A673 (cell line): ENCODE measurements around the gene CTRL. TPM values are rescaled to one million over a fixed set of nuclear protein-coding genes. Genes with fewer than 3 reads are reported as not detected.
A peak's percentile ranks its signal among the peaks of the same experiment; 100 is the strongest.

ENCODE experiments used
- BruUV-seq: library from RNA; stranded (reverse); fragments of 400-500 nt; replicated peaks from 2 replicates; lab custom pipeline; 2021; lab: Mats Ljungman, UMichigan
- CTCF ChIA-PET: fragments of 300-600 bp; sonication (Branson Sonifier 250); formaldehyde crosslinking; loops from one replicate; lab custom pipeline; 2022; ENCODE audit warnings: antibody characterized with exemption; lab: Charles Lee
- POLR2A ChIA-PET: fragments of 300-600 bp; sonication (Branson Sonifier 250); formaldehyde crosslinking; loops from one replicate; lab custom pipeline; 2022; ENCODE audit warnings: antibody characterized with exemption; ENCODE audit not compliant: low non-redundant PET; lab: Charles Lee
- DNase-seq: peaks from one replicate; pipeline ENCODE4 v3.0.0-alpha.2; 2015; ENCODE audit warnings: low spot score
- H3K27ac ChIP-seq: fragments of 200-600 bp; sonication (generic); 2 replicates; pipeline ENCODE4 v1.5.1; 2016; ENCODE audit warnings: mixed run types, low read depth, mild to moderate bottlenecking, mixed read lengths, antibody characterized with exemption, low read length; ENCODE audit not compliant: poor library complexity, severe bottlenecking
- H3K27me3 ChIP-seq: fragments of 200-600 bp; sonication (generic); replicated peaks from 2 replicates; pipeline ENCODE4 v1.6.1; 2017; ENCODE audit warnings: mixed run types, low read depth, mild to moderate bottlenecking, mixed read lengths, antibody characterized with exemption, low read length; ENCODE audit not compliant: insufficient read depth, poor library complexity
- H3K36me3 ChIP-seq: fragments of 200-600 bp; sonication (generic); 2 replicates; pipeline ENCODE4 v1.6.1; 2016; ENCODE audit warnings: mixed run types, mild to moderate bottlenecking, mixed read lengths, antibody characterized with exemption, low read length; ENCODE audit not compliant: insufficient read depth, poor library complexity, severe bottlenecking
- H3K4me1 ChIP-seq: fragments of 200-600 bp; sonication (generic); 2 replicates; pipeline ENCODE4 v1.6.1; 2017; ENCODE audit warnings: mixed run types, mild to moderate bottlenecking, mixed read lengths, antibody characterized with exemption, low read length; ENCODE audit not compliant: insufficient read depth, poor library complexity, severe bottlenecking
- H3K4me3 ChIP-seq: fragments of 200-600 bp; sonication (generic); 2 replicates; pipeline ENCODE4 v1.5.1; 2016; ENCODE audit warnings: low read depth, mixed run types, mild to moderate bottlenecking, mixed read lengths, low read length; ENCODE audit not compliant: poor library complexity, severe bottlenecking
- H3K9me3 ChIP-seq: fragments of 200-600 bp; sonication (generic); 2 replicates; pipeline ENCODE4 v1.6.1; 2016; ENCODE audit warnings: mixed run types, low read depth, mild to moderate bottlenecking, mixed read lengths, antibody characterized with exemption, low read length; ENCODE audit not compliant: poor library complexity, severe bottlenecking
- EZH2 ChIP-seq: fragments of 200-600 bp; sonication (generic); IDR thresholded peaks from 2 replicates; pipeline ENCODE4 v1.6.1; 2017; ENCODE audit warnings: borderline replicate concordance, low read depth, mild to moderate bottlenecking, mixed read lengths, antibody characterized with exemption, low read length; ENCODE audit not compliant: poor library complexity, severe bottlenecking
- intact Hi-C: fragments of 100-400 bp; cut with micrococcal nuclease; formaldehyde crosslinking; loops from one replicate; pipeline ENCODE4 v1.10.0; 2022; ENCODE audit not compliant: unreplicated experiment
- total RNA-seq: library from RNA; stranded (reverse); gene quantifications from 2 replicates; pipeline ENCODE4 v1.2.3, GENCODE V29; 2021
- TF ChIP-seq, protein P1 (sequence below): fragments of 300-800, 200-600 bp; sonication (generic); conservative IDR thresholded peaks from 2 replicates; pipeline ENCODE4 v1.5.1; 2017; ENCODE audit warnings: low read depth, mild to moderate bottlenecking, antibody characterized with exemption, low read length, moderate library complexity, mixed read lengths

CTRL gene
- total RNA-seq, 1 experiment from 2014 or later, result 2.9 TPM

DNA sequence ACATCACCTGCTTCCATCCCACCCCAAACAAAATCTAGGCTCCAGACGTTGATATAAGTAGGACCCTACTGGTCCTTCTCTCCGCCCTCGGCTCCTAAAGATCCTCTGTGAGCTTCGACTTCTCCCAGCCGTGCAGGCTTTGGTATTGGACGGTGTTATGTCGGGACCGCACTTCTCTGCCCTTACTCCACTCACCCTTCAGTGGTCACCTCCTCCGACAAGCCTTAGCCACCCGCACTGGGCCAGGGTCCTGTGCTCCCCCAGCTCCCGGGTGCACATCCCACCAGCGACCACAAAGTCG, 3.4 kb upstream of the CTRL start:
- intact Hi-C loops, result no loop called here
- H3K9me3 ChIP-seq, result no peaks in the 10 kb centered on the region
- POLR2A ChIA-PET, result no interaction called here
- CTCF ChIA-PET, result interaction anchor here (0.7 to 1.5 kb wide), 3 partner anchors 9 to 89 kb away, joined by 3 to 7 read pairs (median 3); partner anchors contain the start of gene NRN1L
- peak overlapping the region; percentile 85 for H3K4me3 ChIP-seq
- no peak for DNase-seq
- no peaks in the 10 kb centered on the region for H3K27me3 ChIP-seq
- H3K4me1 ChIP-seq, result peaks cover 16% of the 10 kb centered on the region
- H3K36me3 ChIP-seq, result peaks cover 3% of the 10 kb centered on the region
- H3K27ac ChIP-seq, result peak overlapping the region; percentile 48
- no TSS peak for BruUV-seq
- TF ChIP-seq EZH2, result no peak
- TF ChIP-seq, protein P1, sequence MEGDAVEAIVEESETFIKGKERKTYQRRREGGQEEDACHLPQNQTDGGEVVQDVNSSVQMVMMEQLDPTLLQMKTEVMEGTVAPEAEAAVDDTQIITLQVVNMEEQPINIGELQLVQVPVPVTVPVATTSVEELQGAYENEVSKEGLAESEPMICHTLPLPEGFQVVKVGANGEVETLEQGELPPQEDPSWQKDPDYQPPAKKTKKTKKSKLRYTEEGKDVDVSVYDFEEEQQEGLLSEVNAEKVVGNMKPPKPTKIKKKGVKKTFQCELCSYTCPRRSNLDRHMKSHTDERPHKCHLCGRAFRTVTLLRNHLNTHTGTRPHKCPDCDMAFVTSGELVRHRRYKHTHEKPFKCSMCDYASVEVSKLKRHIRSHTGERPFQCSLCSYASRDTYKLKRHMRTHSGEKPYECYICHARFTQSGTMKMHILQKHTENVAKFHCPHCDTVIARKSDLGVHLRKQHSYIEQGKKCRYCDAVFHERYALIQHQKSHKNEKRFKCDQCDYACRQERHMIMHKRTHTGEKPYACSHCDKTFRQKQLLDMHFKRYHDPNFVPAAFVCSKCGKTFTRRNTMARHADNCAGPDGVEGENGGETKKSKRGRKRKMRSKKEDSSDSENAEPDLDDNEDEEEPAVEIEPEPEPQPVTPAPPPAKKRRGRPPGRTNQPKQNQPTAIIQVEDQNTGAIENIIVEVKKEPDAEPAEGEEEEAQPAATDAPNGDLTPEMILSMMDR, result no peak

DNA sequence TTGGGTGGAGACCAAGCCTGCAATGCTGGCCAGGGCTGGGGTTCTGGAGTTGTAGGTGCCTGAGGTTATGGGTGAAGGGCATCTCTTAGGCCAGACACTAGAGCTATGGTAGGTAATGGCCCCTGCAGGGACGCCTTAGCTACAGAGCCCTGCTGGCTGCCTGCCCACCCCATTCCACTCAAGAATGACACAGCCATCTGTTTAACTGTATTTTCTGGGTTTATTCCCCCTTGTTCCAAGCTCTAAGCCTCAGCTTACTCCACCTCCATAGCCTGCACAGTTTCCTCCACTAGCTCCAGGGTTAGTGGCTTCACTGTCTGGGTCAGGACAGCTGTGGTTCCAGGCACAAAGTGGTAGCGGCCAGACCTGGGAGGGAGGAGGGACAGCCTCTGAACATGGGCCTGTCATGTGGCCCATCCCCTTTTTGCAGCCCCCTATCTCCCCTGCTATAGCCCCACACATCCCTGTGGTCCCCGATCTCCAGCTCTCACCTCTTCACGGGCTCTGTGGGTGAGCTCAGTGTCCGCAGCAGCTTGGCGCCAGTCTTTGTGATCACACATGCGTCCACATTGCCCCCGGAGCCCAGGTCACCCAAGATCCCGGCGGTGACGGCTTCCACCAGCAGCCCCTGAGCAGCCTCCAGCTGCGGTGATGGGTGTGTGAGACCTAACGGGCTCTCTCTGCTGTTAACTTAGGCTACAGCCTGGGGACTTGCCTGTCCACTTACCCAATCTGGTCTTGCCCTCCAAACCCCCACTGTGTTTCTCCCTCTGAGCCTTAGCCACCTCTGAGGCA, 2.8 kb upstream of the CTRL start:
- BruUV-seq, result TSS peak; percentile 56
- Histone ChIP-seq H3K4me1 (peaks cover 16% of the 10 kb centered on the region), H3K27ac (peak overlapping the region; percentile 0), H3K36me3 (peaks cover 3% of the 10 kb centered on the region), H3K9me3 (no peaks in the 10 kb centered on the region), H3K27me3 (no peaks in the 10 kb centered on the region), H3K4me3 (peak overlapping the region; percentile 85)
- TF ChIP-seq, protein P1, result no peak
- TF ChIP-seq EZH2, result no peak
- DNase-seq, result no peak
- intact Hi-C loops, result no loop called here
- CTCF ChIA-PET, result interaction anchor here (0.6 to 1.5 kb wide), 4 partner anchors 8 to 413 kb away, joined by 3 to 7 read pairs (median 3); no protein-coding TSS in a partner anchor
- POLR2A ChIA-PET, result no interaction called here

DNA sequence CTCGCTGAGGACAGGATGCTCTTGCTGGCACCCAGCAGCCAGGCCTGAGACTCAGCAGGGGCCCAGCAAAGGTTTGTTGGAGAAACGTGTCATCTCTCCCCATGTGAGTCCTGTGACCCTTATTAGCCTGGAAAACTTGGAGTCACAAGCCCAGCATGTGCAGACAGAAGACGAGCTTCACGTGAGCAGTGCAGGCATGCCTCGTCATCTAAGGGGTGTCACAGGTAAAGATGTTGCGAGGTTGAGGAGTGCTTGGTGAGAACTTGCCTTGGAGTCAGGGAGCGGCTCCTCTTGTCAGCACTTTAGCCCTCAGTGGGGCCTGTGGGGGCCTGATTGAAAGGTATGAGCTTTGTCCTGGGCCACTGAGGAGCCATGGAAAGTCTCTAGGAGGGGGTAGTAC, 2.1 kb upstream of the CTRL start:
- Histone ChIP-seq H3K4me3 (no peak overlapping the region), H3K4me1 (peaks cover 16% of the 10 kb centered on the region), H3K9me3 (no peaks in the 10 kb centered on the region), H3K27me3 (no peaks in the 10 kb centered on the region), H3K36me3 (peaks cover 3% of the 10 kb centered on the region), H3K27ac (no peak overlapping the region)
- intact Hi-C loops, result no loop called here
- TF ChIP-seq, protein P1, result no peak
- no peak for TF ChIP-seq EZH2
- no peak for DNase-seq
- POLR2A ChIA-PET, result no interaction called here
- CTCF ChIA-PET, result interaction anchor here (1.2 kb wide), 1 partner anchor 413 kb away, joined by 3 read pairs; no protein-coding TSS in a partner anchor
- BruUV-seq, result no TSS peak
